ENCODE data around the gene ARID1B.

The ARID1B gene

GRCh38 chr6:156842598-156843250 lies 65.5 kb downstream of the ARID1B start:
- Mint-ChIP-seq H3K9me3 (ENCODE audit: low read depth) (no peaks in the 10 kb centered on the region), H3K4me3 (no peak overlapping the region), H3K4me1 (ENCODE audit: low read depth) (peaks cover 85% of the 10 kb centered on the region), H3K27me3 (no peaks in the 10 kb centered on the region), H3K36me3 (peaks cover 3% of the 10 kb centered on the region), H3K27ac (no peak overlapping the region)

DNA sequence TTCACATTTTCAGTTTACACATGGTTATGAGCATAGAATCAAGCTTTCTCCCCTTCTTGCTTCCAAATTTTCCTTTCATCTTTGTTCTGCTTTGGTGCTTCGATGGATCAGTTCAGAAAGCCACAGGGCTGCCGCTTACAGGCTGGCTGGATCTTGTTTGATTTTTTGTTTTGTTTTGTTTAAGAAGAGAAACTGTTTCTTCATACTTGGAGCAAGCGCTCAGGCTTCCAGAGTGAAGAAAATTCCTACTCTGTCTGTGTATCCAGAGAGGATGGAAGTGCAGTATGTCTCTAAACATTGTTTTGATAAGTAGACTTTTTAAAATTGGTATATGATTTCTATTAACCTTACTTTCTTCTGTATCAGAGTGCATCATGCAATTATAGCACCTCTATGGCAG lies 66.9 kb downstream of the ARID1B start:
- H3K4me1 Mint-ChIP-seq (ENCODE audit: low read depth) = peaks cover 92% of the 10 kb centered on the region
- H3K4me3 Mint-ChIP-seq = no peak overlapping the region
- H3K27me3 Mint-ChIP-seq = no peaks in the 10 kb centered on the region
- peak overlapping the region; percentile 28 for H3K27ac Mint-ChIP-seq
- H3K9me3 Mint-ChIP-seq (ENCODE audit: low read depth) = no peaks in the 10 kb centered on the region
- H3K36me3 Mint-ChIP-seq = peaks cover 3% of the 10 kb centered on the region

GRCh38 chr6:156845454-156846155 lies 68.4 kb downstream of the ARID1B start:
- Mint-ChIP-seq H3K9me3 (ENCODE audit: low read depth) (no peaks in the 10 kb centered on the region), H3K27me3 (no peaks in the 10 kb centered on the region), H3K36me3 (peaks cover 3% of the 10 kb centered on the region), H3K4me3 (peak overlapping the region; percentile 8), H3K27ac (peak overlapping the region; percentile 43), H3K4me1 (ENCODE audit: low read depth) (peaks cover 92% of the 10 kb centered on the region)

DNA sequence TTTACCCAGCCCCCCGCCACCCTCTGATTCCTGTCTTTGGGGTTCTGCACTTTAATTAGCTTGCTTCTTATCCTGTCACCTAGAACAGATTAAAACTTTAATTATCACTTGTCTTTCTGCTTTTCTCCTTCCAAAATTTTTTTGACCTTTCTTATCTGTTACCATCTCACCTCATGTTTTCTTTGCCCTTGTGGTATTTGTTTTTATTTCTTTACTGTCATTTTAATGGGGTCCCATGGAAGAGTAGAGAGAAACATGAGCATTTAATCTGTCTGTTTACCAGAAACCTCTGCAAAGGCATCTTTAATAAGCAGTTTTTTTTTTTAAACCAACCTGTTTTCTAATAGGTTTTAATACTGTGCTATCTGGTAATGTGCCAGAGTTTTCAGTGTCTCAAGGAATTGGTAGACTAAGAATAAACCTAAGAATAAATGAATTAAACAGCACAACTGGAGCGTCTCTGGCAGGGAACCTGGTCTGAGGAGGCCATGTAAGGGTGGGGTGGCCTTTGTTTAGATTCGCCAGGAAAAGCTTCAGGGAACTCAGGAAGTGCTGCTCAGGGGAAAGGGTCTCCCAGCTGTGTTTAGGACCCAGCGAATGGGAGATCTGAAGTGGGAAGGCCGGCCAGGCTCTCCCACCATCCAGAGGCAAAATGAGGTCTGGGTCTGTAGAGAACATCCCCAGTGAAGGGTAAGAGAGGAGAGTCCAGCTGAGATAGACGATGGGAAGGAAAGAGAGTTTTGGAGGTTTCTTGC lies 69.8 kb downstream of the ARID1B start:
- H3K4me1 Mint-ChIP-seq (ENCODE audit: low read depth) = peaks cover 93% of the 10 kb centered on the region
- H3K4me3 Mint-ChIP-seq = peak overlapping the region; percentile 1
- H3K27ac Mint-ChIP-seq = peak overlapping the region; percentile 17
- H3K9me3 Mint-ChIP-seq (ENCODE audit: low read depth) = no peaks in the 10 kb centered on the region
- no peaks in the 10 kb centered on the region for H3K27me3 Mint-ChIP-seq
- peaks cover 3% of the 10 kb centered on the region for H3K36me3 Mint-ChIP-seq

- H3K36me3 Mint-ChIP-seq = peaks cover 3% of the 10 kb centered on the region
- peaks cover 93% of the 10 kb centered on the region for H3K4me1 Mint-ChIP-seq (ENCODE audit: low read depth)
- H3K4me3 Mint-ChIP-seq = no peak overlapping the region
- no peaks in the 10 kb centered on the region for H3K9me3 Mint-ChIP-seq (ENCODE audit: low read depth)
- peak overlapping the region; percentile 25 for H3K27ac Mint-ChIP-seq
- no peaks in the 10 kb centered on the region for H3K27me3 Mint-ChIP-seq
These were observed 70.9 kb downstream of the ARID1B start for GRCh38 chr6:156848123-156848522.

- Mint-ChIP-seq H3K36me3 (peaks cover 3% of the 10 kb centered on the region), H3K9me3 (ENCODE audit: low read depth) (no peaks in the 10 kb centered on the region), H3K27me3 (no peaks in the 10 kb centered on the region), H3K4me3 (no peak overlapping the region), H3K4me1 (ENCODE audit: low read depth) (peaks cover 95% of the 10 kb centered on the region), H3K27ac (peak overlapping the region; percentile 28)
These were observed 71.4 kb downstream of the ARID1B start for GRCh38 chr6:156848533-156848932.

- no peak overlapping the region for H3K4me3 Mint-ChIP-seq
- no peak overlapping the region for H3K27ac Mint-ChIP-seq
- peaks cover 93% of the 10 kb centered on the region for H3K4me1 Mint-ChIP-seq (ENCODE audit: low read depth)
- peaks cover 3% of the 10 kb centered on the region for H3K36me3 Mint-ChIP-seq
- H3K27me3 Mint-ChIP-seq = no peaks in the 10 kb centered on the region
- no peaks in the 10 kb centered on the region for H3K9me3 Mint-ChIP-seq (ENCODE audit: low read depth)
These were observed 72.6 kb downstream of the ARID1B start for GRCh38 chr6:156849806-156850205.

DNA sequence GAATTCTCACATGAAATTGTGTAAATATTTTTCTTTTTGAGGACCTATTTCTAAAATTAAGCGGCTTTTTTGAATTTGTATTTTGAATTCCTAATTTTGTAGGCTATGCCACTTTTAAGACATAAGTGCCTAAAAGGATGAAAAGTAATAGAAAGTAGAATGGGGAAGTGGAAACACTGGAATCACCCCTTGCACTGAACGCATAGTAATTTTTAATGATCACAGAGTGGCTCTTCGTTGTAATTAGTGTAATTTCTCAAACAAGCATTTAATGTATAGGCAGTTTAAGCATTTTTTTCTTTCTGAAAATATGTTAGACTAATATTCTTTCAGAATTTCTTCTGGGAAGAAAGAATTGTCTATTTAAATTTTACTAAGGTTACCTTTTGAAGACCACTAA lies 73.2 kb downstream of the ARID1B start:
- Mint-ChIP-seq H3K9me3 (ENCODE audit: low read depth) (no peaks in the 10 kb centered on the region), H3K27me3 (no peaks in the 10 kb centered on the region), H3K4me3 (no peak overlapping the region), H3K27ac (no peak overlapping the region), H3K36me3 (peaks cover 3% of the 10 kb centered on the region), H3K4me1 (ENCODE audit: low read depth) (peaks cover 91% of the 10 kb centered on the region)

DNA sequence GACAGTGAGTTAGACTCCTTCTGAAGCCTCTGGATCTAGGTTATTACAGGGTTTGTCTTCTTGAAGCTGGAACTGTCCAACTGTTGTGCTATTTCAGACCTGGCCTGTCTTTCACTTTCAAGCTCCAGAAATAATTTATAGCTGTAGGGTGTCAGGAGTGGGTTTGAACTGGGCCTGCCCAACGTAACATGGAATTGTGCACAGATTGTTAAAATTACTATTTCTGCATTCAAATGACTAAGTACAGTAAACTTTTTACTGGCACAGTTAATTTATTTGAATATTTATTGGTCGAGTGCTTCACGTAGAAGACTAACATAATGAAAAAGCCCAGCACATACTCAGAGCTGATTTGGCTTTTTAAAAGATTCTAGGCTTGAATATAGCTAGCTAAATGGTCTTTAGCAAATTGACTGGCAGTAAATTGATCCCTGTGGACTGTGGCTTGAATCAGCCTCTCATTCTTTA lies 74.3 kb downstream of the ARID1B start:
- Mint-ChIP-seq H3K4me1 (ENCODE audit: low read depth) (peaks cover 93% of the 10 kb centered on the region), H3K36me3 (no peaks in the 10 kb centered on the region), H3K27me3 (no peaks in the 10 kb centered on the region)

GRCh38 chr6:156852147-156852857 lies 75.1 kb downstream of the ARID1B start:
- H3K27ac Mint-ChIP-seq = no peak overlapping the region

More for the DNA sequence above, 74.3 kb downstream of the ARID1B start:
- Mint-ChIP-seq H3K27ac (peak overlapping the region; percentile 12), H3K9me3 (ENCODE audit: low read depth) (no peaks in the 10 kb centered on the region), H3K4me3 (no peak overlapping the region)

DNA sequence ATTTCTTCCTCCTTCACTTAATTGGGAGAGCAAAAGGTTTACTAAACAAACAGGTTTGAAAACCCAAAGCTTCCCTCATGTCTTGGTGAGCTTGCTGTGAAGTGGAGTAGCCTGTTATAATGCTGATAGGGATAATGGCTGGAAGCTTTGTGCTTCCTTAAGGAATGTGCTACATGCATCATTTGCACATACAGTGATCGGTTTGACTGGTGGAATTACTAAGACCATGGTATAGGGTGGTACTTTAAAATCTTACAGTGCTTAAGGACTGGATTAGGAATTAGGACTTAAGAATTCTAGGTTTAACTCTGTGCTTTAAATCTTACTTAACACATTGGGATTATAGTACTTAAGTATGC lies 75.7 kb downstream of the ARID1B start:
- no peak overlapping the region for H3K4me3 Mint-ChIP-seq
- H3K9me3 Mint-ChIP-seq (ENCODE audit: low read depth) = no peaks in the 10 kb centered on the region
- H3K27ac Mint-ChIP-seq = no peak overlapping the region
- H3K36me3 Mint-ChIP-seq = no peaks in the 10 kb centered on the region
- peaks cover 94% of the 10 kb centered on the region for H3K4me1 Mint-ChIP-seq (ENCODE audit: low read depth)
- H3K27me3 Mint-ChIP-seq = no peaks in the 10 kb centered on the region

More at GRCh38 chr6:156852147-156852857, 75.1 kb downstream of the ARID1B start:
- H3K9me3 Mint-ChIP-seq (ENCODE audit: low read depth) = no peaks in the 10 kb centered on the region
- H3K4me1 Mint-ChIP-seq (ENCODE audit: low read depth) = peaks cover 94% of the 10 kb centered on the region
- H3K36me3 Mint-ChIP-seq = no peaks in the 10 kb centered on the region
- H3K4me3 Mint-ChIP-seq = no peak overlapping the region
- no peaks in the 10 kb centered on the region for H3K27me3 Mint-ChIP-seq

DNA sequence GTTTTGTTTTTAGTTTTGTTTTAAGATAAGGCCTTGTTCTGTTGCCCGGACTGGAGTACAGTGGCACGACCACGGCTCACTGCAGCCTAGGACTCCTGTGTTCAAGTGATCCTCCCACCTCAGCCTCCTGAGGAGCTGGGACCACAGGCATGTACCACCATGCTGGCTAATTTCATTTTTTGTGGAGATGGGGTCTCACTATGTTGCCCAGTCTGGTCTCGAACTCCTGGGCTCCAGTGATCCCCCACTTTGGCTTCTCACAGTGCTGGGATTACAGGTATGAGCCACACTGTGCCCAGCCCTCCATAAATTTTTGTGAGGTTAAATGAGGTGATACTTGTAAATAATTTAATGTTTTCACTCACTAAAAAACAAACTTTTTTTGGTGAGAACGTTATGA lies 76.6 kb downstream of the ARID1B start:
- H3K27ac Mint-ChIP-seq = peak overlapping the region; percentile 41
- peaks cover 91% of the 10 kb centered on the region for H3K4me1 Mint-ChIP-seq (ENCODE audit: low read depth)
- no peaks in the 10 kb centered on the region for H3K9me3 Mint-ChIP-seq (ENCODE audit: low read depth)
- H3K4me3 Mint-ChIP-seq = no peak overlapping the region
- no peaks in the 10 kb centered on the region for H3K27me3 Mint-ChIP-seq
- H3K36me3 Mint-ChIP-seq = no peaks in the 10 kb centered on the region

DNA sequence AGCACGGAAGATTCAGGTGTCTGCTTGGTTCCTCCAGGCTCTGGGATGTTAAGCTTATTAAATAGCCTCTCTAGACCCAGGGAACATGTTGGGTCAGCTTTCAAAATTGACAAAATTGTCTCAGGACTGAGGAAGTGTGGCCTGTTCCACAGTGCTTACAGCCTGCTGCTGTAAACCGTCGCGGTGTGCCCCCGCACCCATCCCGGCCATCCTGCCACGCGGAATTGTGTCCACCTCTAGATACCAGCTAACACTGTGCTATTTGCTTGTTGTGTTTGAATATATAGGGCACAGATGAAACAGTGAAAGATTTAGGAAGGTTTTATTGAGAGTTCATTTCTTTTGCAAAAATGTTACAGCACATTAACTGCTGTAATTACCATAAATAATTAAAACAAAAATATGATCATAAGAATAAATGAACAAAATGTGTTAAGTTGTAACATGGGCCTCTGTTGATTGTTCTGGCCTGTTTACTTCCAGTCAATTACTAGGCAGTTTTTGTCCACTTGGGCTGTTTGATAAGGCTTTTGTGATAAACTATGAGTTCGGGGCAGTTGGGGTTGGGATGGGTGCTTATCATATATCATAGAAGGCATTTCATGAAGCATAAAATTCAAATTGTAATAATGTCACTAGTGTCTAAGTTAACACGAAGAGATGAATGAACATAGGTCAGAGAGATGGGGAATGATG lies 77.4 kb downstream of the ARID1B start:
- Mint-ChIP-seq H3K4me3 (no peak overlapping the region), H3K27ac (peak overlapping the region; percentile 61), H3K36me3 (no peaks in the 10 kb centered on the region), H3K9me3 (ENCODE audit: low read depth) (no peaks in the 10 kb centered on the region), H3K4me1 (ENCODE audit: low read depth) (peaks cover 86% of the 10 kb centered on the region), H3K27me3 (no peaks in the 10 kb centered on the region)

GRCh38 chr6:156857573-156857972 lies 80.4 kb downstream of the ARID1B start:
- Mint-ChIP-seq H3K4me1 (ENCODE audit: low read depth) (peaks cover 79% of the 10 kb centered on the region), H3K36me3 (peaks cover 4% of the 10 kb centered on the region), H3K9me3 (ENCODE audit: low read depth) (no peaks in the 10 kb centered on the region), H3K27me3 (no peaks in the 10 kb centered on the region), H3K4me3 (no peak overlapping the region), H3K27ac (peak overlapping the region; percentile 89)

Data from activated naive CD8-positive, alpha-beta T cell (primary cell).